ENCODE data around the gene MAEA.

DNA sequence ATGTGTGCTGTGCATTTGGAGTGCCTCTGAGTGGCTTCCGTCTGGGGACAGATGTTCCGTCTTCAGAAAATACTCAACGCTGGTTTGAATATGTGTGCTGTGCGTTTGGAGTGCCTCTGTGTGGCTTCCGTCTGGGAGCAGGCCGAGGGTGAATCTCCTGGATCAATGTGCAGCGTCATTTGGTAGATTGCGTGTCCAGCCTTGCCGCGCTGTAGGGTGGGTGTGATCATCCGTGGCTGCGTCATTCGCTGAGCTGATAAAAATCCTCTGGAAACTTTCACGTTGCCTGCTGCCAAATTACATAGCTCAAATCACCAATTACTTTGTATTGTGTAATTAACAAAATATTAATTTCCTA, 69.4 kb downstream of the MAEA start:
- TF ChIP-seq EZH2phosphoT487 (IDR thresholded peaks at IDR 0.05; ENCODE audit: unreplicated experiment) (no peak), EZH2 (IDR thresholded peaks at IDR 0.05; ENCODE audit: low read depth, unreplicated experiment) (no peak)
